IMR-90 (cell line): ENCODE data around the gene PRSS50. TPM values are rescaled to one million over a fixed set of nuclear protein-coding genes. Genes with fewer than 3 reads are reported as not detected.

Experiments
- ATAC-seq: fragments of 200-7000 bp; cut with Tn5 transposase; 2 replicates; pipeline ENCODE4 v1.9.1; 2020; ENCODE audit warnings: low read depth, mild to moderate bottlenecking, moderate library complexity
- BruUV-seq: library from RNA; stranded (reverse); fragments of 400-500 nt; replicated peaks from 2 replicates; lab custom pipeline; 2021; lab: Mats Ljungman, UMichigan
- CTCF ChIA-PET: fragments of 300-600 bp; formaldehyde crosslinking; extraction: SDS; loops from one replicate; lab custom pipeline; 2021; ENCODE audit warnings: antibody characterized with exemption; lab: Yijun Ruan, JAX
- POLR2A ChIA-PET: fragments of 300-600 bp; sonication (Branson Sonifier 250); formaldehyde crosslinking; loops from one replicate; lab custom pipeline; 2022; ENCODE audit warnings: antibody characterized with exemption; ENCODE audit not compliant: unreplicated experiment; lab: Charles Lee
- DNase-seq: peaks from one replicate; pipeline ENCODE4 v3.0.0; 2013
- H2AFZ ChIP-seq: replicated peaks from 2 replicates; pipeline ENCODE3; 2013; ENCODE audit warnings: low read length, mild to moderate bottlenecking; ENCODE audit not compliant: poor library complexity
- H2AK5ac ChIP-seq: 2 replicates; pipeline ENCODE4 v1.6.1; 2013; ENCODE audit warnings: low read depth, low read length, inconsistent platforms
- H2AK9ac ChIP-seq: replicated peaks from 2 replicates; pipeline ENCODE3; 2013; ENCODE audit warnings: mild to moderate bottlenecking, low read depth, low read length, moderate library complexity; ENCODE audit not compliant: poor library complexity
- H2BK120ac ChIP-seq: 2 replicates; pipeline ENCODE4 v1.6.1; 2013; ENCODE audit warnings: low read depth, low read length, inconsistent platforms
- H2BK15ac ChIP-seq: 3 replicates; pipeline ENCODE4 v1.6.1; 2013; ENCODE audit warnings: low read depth, low read length, inconsistent platforms
- H2BK20ac ChIP-seq: 2 replicates; pipeline ENCODE4 v1.6.1; 2013; ENCODE audit warnings: low read depth, mild to moderate bottlenecking, inconsistent platforms, low read length, moderate library complexity
- H2BK5ac ChIP-seq: 2 replicates; pipeline ENCODE4 v1.6.1; 2013; ENCODE audit warnings: mild to moderate bottlenecking, low read depth, low read length, inconsistent platforms; ENCODE audit not compliant: poor library complexity, severe bottlenecking
- H3K14ac ChIP-seq: replicated peaks from 2 replicates; pipeline ENCODE4 v1.6.1; 2013; ENCODE audit warnings: low read depth, low read length, inconsistent platforms
- H3K18ac ChIP-seq: 2 replicates; pipeline ENCODE4 v1.6.1; 2013; ENCODE audit warnings: low read depth, low read length, control low read depth
- H3K23ac ChIP-seq: 2 replicates; pipeline ENCODE4 v1.6.1; 2013; ENCODE audit warnings: low read depth, low read length, inconsistent platforms
- H3K27ac ChIP-seq: 2 replicates; pipeline ENCODE4 v1.5.1; 2013; ENCODE audit warnings: mild to moderate bottlenecking, control low read depth, low read length; ENCODE audit not compliant: insufficient read depth
- H3K27me3 ChIP-seq: 2 replicates; pipeline ENCODE4 v1.6.1; 2013; ENCODE audit warnings: low read length; ENCODE audit not compliant: control insufficient read depth, insufficient read depth
- H3K36me3 ChIP-seq: 2 replicates; pipeline ENCODE4 v1.6.1; 2013; ENCODE audit warnings: low read length, mixed read lengths; ENCODE audit not compliant: control insufficient read depth, insufficient read depth
- H3K4ac ChIP-seq: 2 replicates; pipeline ENCODE4 v1.6.1; 2013; ENCODE audit warnings: low read depth, low read length, inconsistent platforms
- H3K4me1 ChIP-seq: 2 replicates; pipeline ENCODE4 v1.6.1; 2013; ENCODE audit warnings: low read length, mixed read lengths; ENCODE audit not compliant: control insufficient read depth, insufficient read depth
- H3K4me2 ChIP-seq: 2 replicates; pipeline ENCODE4 v1.6.1; 2013; ENCODE audit warnings: low read depth, mild to moderate bottlenecking, control low read depth, low read length, moderate library complexity
- H3K4me3 ChIP-seq: 2 replicates; pipeline ENCODE4 v1.5.1; 2013; ENCODE audit warnings: low read depth, mild to moderate bottlenecking, control low read depth, low read length, moderate library complexity; ENCODE audit not compliant: insufficient read depth
- H3K56ac ChIP-seq: 2 replicates; pipeline ENCODE4 v1.6.1; 2013; ENCODE audit warnings: low read length, inconsistent platforms; ENCODE audit not compliant: insufficient read depth; ENCODE audit errors: extremely low read depth
- H3K79me1 ChIP-seq, 2 experiments: 2 replicates each; pipeline ENCODE4 v1.6.1; 2013; ENCODE audit warnings: low read length in 2 of 2, inconsistent platforms in 1 of 2, low read depth in 1 of 2
- H3K9ac ChIP-seq: 2 replicates; pipeline ENCODE4 v1.6.1; 2013; ENCODE audit warnings: low read depth, low read length, control low read depth
- H3K9me1 ChIP-seq: 2 replicates; pipeline ENCODE4 v1.6.1; 2013; ENCODE audit warnings: low read length, inconsistent platforms; ENCODE audit not compliant: insufficient read depth
- H3K9me3 ChIP-seq: 2 replicates; pipeline ENCODE4 v1.6.1; 2013; ENCODE audit warnings: low read length; ENCODE audit not compliant: control insufficient read depth, insufficient read depth
- H4K20me1 ChIP-seq: 2 replicates; pipeline ENCODE4 v1.6.1; 2013; ENCODE audit warnings: low read length, inconsistent platforms; ENCODE audit not compliant: insufficient read depth
- H4K5ac ChIP-seq: 2 replicates; pipeline ENCODE4 v1.6.1; 2013; ENCODE audit warnings: mild to moderate bottlenecking, low read depth, low read length, control low read depth
- H4K8ac ChIP-seq, 2 experiments: 2 replicates each; pipeline ENCODE4 v1.6.1; 2013; ENCODE audit warnings: low read depth in 2 of 2, low read length in 2 of 2, control low read depth in 1 of 2, inconsistent platforms in 1 of 2
- H4K91ac ChIP-seq: 2 replicates; pipeline ENCODE4 v1.6.1; 2013; ENCODE audit warnings: low read depth, low read length, inconsistent platforms; ENCODE audit not compliant: insufficient read depth
- BHLHE40 ChIP-seq: fragments of 150-350 bp; IDR thresholded peaks from 2 replicates; pipeline ENCODE4 v1.6.1; 2016; ENCODE audit warnings: mild to moderate bottlenecking, low read depth, low read length
- CHD1 ChIP-seq: IDR thresholded peaks from 2 replicates; pipeline ENCODE4 v1.6.1; 2012; ENCODE audit warnings: low read depth, low read length, improper control_type of control experiment
- FOS ChIP-seq: fragments of 150-350 bp; IDR thresholded peaks from 2 replicates; pipeline ENCODE4 v1.6.1; 2016; ENCODE audit warnings: low read depth, low read length
- MAFK ChIP-seq: IDR thresholded peaks from 2 replicates; pipeline ENCODE4 v1.6.1; 2012; ENCODE audit warnings: low read depth, low read length, improper control_type of control experiment
- MXI1 ChIP-seq: IDR thresholded peaks from 2 replicates; pipeline ENCODE4 v1.6.1; 2012; ENCODE audit warnings: low read depth, mild to moderate bottlenecking, low read length, moderate library complexity, borderline replicate concordance
- NFE2L2 ChIP-seq: fragments of 150-350 bp; IDR thresholded peaks from 2 replicates; pipeline ENCODE4 v1.6.1; 2016; ENCODE audit warnings: low read depth, mild to moderate bottlenecking, low read length
- RAD21 ChIP-seq: IDR thresholded peaks from 2 replicates; pipeline ENCODE4 v1.6.1; 2012; ENCODE audit warnings: low read length, improper control_type of control experiment
- RFX5 ChIP-seq: IDR thresholded peaks from 2 replicates; pipeline ENCODE4 v1.8.0; 2012; ENCODE audit warnings: low read depth, mild to moderate bottlenecking, low read length, moderate library complexity
- SMC3 ChIP-seq: fragments of 150-350 bp; IDR thresholded peaks from 2 replicates; pipeline ENCODE4 v1.6.1; 2016; ENCODE audit warnings: low read depth, mild to moderate bottlenecking, antibody characterized with exemption, low read length, moderate library complexity
- WGBS, 2 experiments: methylation state at CpG; one replicate each; pipeline versions ENCODE4 v1.1.5 to v1.1.7; 2013; ENCODE audit warnings: missing lambda C conversion rate in 2 of 2; ENCODE audit not compliant: insufficient read length in 1 of 2; ENCODE audit errors: extremely low coverage in 2 of 2; 5-methylcytosine and 5-hydroxymethylcytosine counted together
- dilution Hi-C: fragments of 300-500 bp; cut with HindIII; formaldehyde crosslinking; loops from one replicate; pipeline ENCODE4 v1.14.3; 2018; ENCODE audit warnings: low sequenced_read_pairs; ENCODE audit not compliant: unreplicated experiment
- in situ Hi-C: fragments of 300-500 bp; cut with MboI; formaldehyde crosslinking; loops from 3 replicates; pipeline ENCODE4 v1.14.3; 2019; ENCODE audit warnings: low sequenced_read_pairs, inconsistent platforms, mixed read lengths
- intact Hi-C: fragments of 100-400 bp; cut with micrococcal nuclease; formaldehyde crosslinking; loops from 2 replicates; pipeline ENCODE4 v1.10.0; 2022
- polyA plus RNA-seq, 3 experiments: library from polyadenylated mRNA; depleted of rRNA; stranded (reverse); fragments of >200 nt; gene quantifications; 2 replicates each; pipeline ENCODE4 v1.2.3, GENCODE V29; 2012; ENCODE audit warnings: low replicate concordance in 1 of 3
- total RNA-seq: library from RNA; depleted of rRNA; stranded (reverse); fragments of >200 nt; gene quantifications from 2 replicates; pipeline ENCODE4 v1.2.3, GENCODE V29; 2012
- TF ChIP-seq, protein P1 (sequence below): conservative IDR thresholded peaks from 2 replicates; pipeline ENCODE4 v1.5.1; 2012; ENCODE audit warnings: mild to moderate bottlenecking, low read depth, low read length, improper control_type of control experiment

Gene PRSS50
- total and polyA plus RNA-seq, 2 of the 4 experiments (the other 2 are of a cell fraction), result not detected

DNA sequence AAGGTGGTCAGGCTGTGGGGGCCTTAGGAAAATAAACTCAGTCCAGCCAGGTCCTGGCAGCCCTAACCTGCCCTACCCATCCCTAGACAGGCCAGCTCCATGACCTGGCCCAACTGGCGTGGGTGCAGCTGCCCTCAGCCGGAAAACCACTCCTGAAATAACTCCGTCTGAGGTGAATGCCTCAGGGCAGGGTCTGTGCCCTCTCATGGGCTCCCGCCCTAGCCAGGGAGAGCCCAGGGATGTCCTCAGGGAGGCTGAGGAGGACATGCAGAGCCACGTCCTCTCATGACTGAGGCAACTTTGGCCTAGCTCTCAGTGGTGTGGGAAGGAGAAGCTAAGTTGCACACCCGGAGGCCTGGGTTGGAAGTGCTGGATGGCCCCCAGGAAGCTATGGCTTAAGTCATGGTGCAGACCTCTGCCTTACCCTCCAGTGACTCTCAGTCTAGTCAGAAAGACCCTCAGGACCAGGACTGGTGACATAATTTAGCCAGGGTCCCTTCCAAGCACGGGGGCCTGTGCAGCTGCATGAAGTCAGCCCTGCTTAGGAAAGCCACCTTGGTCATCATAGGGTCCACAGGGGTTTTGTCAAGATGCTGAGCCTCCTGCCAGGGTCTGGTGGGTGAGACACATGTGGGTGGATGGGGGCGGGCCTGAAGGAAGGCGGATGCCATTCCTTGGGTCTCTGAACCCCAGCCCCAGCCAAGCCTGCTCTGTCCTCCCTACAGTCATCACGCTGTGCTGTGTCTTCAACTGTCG, 9.1 kb downstream of the PRSS50 start:
- Histone ChIP-seq H3K4ac (no peak overlapping the region), H3K36me3 (no peaks in the 10 kb centered on the region), H3K14ac (no peak overlapping the region), H3K9me1 (no peaks in the 10 kb centered on the region; the same call in 1 of the 2 replicates), H2BK20ac (no peak overlapping the region), H3K9me3 (no peaks in the 10 kb centered on the region), H3K23ac (no peak overlapping the region), H2AFZ (no peak overlapping the region), H3K4me2 (no peak overlapping the region), H3K4me1 (peaks cover 3% of the 10 kb centered on the region; the same call in 1 of the 2 replicates), H4K20me1 (peaks cover 3% of the 10 kb centered on the region; the same call in 1 of the 2 replicates), H2BK15ac (no peak overlapping the region), H4K8ac (no peak overlapping the region), H2AK5ac (no peak overlapping the region), H3K27ac (no peak overlapping the region), H3K56ac (no peak overlapping the region), H3K4me3 (no peak overlapping the region), H4K5ac (no peak overlapping the region), H2BK120ac (no peak overlapping the region), H3K27me3 (peaks cover 11% of the 10 kb centered on the region; the same call in 1 of the 2 replicates), H3K9ac (no peak overlapping the region), H3K79me1 (no peaks in the 10 kb centered on the region), H2BK5ac (no peak overlapping the region), H3K18ac (no peak overlapping the region), H2AK9ac (no peak overlapping the region), H4K91ac (no peak overlapping the region)
- ATAC-seq (no peak), DNase-seq (no peak)
- no TSS peak for BruUV-seq
- dilution Hi-C loops, result no loop called here
- WGBS, 2 experiments, result 72% methylated on average over 4 of the region's 11 CpGs; no CpG with 5 or more reads in 1 of the 2 experiments
- in situ Hi-C loops, result loop anchor here (25.0 kb wide), 1 partner anchor 654 kb away; no protein-coding TSS in a partner anchor
- ChIA-PET POLR2A (no interaction called here), CTCF (interaction anchor here (1.9 kb wide), 1 partner anchor 187 kb away, joined by 6 read pairs; no protein-coding TSS in a partner anchor)
- TF ChIP-seq BHLHE40 (no peak), MAFK (no peak), NFE2L2 (no peak), RFX5 (no peak), MXI1 (no peak), SMC3 (no peak), RAD21 (no peak), CHD1 (no peak), FOS (no peak)
- TF ChIP-seq, protein P1, sequence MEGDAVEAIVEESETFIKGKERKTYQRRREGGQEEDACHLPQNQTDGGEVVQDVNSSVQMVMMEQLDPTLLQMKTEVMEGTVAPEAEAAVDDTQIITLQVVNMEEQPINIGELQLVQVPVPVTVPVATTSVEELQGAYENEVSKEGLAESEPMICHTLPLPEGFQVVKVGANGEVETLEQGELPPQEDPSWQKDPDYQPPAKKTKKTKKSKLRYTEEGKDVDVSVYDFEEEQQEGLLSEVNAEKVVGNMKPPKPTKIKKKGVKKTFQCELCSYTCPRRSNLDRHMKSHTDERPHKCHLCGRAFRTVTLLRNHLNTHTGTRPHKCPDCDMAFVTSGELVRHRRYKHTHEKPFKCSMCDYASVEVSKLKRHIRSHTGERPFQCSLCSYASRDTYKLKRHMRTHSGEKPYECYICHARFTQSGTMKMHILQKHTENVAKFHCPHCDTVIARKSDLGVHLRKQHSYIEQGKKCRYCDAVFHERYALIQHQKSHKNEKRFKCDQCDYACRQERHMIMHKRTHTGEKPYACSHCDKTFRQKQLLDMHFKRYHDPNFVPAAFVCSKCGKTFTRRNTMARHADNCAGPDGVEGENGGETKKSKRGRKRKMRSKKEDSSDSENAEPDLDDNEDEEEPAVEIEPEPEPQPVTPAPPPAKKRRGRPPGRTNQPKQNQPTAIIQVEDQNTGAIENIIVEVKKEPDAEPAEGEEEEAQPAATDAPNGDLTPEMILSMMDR, result no peak
- intact Hi-C loops, result no loop called here
